Gastroesophageal sphincter (tissue), 3 donors: ENCODE results near the gene GMDS.

ENCODE experiments used
- CTCF ChIP-seq, 4 experiments: fragments of 200-600 bp in 2 of 4; fragments of 450-650 bp in 2 of 4; sonication (generic) in 1 of 4; IDR thresholded peaks; one replicate each; pipeline ENCODE4 v1.5.1; 2017 to 2019; ENCODE audit warnings: antibody characterized with exemption in 4 of 4, mild to moderate bottlenecking in 2 of 4, moderate library complexity in 2 of 4
- EP300 ChIP-seq: sonication (generic); formaldehyde crosslinking; IDR thresholded peaks from one replicate; pipeline ENCODE4 v1.6.1; 2017; ENCODE audit warnings: antibody characterized with exemption, mild to moderate bottlenecking

GRCh38 chr6:2190661-2191389 is 54.6 kb downstream of the GMDS start:
- no peak for TF ChIP-seq CTCF (IDR thresholded peaks at IDR 0.05)
- no peak for TF ChIP-seq EP300
